ENCODE results near the gene MPG.
"Not testable (repeated sequence)": the region's sequence is repeated elsewhere in the genome, so short reads cannot be mapped to it uniquely, and the experiment has no call there.

The MPG gene, protein sequence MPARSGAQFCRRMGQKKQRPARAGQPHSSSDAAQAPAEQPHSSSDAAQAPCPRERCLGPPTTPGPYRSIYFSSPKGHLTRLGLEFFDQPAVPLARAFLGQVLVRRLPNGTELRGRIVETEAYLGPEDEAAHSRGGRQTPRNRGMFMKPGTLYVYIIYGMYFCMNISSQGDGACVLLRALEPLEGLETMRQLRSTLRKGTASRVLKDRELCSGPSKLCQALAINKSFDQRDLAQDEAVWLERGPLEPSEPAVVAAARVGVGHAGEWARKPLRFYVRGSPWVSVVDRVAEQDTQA

DNA sequence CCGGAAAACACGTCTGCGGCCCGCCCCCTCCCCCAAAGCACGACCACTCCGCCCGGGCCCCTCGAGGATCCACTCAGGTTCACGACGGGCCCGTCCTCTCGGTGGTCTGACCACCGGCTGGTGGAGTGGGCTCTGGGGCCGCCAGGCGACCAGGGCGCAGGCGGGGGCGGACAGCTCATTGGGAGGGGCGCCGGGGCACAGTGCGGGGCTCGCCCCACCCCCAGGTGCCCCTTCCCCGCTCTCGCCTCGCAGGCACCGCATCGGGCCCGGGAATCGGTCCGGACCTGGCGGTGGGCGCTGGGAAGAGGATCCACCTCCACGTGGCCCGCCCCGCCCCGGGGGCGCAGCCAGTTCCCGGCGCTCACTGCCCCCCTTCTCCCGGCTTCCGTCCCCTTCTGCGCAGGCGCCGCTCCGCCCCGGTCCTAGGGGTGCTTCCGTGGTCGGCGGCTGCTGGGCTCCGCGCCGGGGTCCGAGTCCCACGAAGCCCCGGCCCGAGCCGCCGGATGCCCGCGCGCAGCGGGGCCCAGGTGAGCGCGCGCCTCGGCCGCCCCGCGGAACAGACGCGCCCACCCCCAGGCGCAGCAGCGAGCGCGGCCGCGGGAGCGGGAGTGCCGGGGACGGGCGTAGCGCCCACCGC, at the start of gene MPG:
Gene MPG (plus strand): TSS at position 419 of the 637 bp plus-strand sequence. CDS start 85 bp downstream, at position 504.
- DNase-seq (ENCODE audit: low spot score) = peak; percentile 98

DNA sequence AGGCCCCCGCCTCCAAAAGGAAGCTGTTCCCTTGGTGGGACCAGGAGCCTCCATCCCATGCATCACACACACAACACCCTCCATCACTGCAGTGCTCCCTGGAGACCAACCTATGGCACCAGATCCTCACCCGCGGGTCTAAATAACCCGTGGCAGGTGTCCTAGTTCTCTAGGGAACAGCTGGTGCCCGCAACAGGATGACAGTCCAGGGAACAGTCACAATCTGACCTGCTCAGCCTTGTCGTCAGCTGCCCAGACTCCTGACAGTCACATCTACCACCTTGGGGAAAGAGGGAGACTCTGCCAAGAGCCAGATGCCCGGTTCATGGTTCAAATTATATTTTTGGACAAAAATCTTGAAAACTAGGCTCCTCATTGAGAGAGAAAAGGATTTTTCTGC, 47.4 kb upstream of the MPG start:
- not testable (repeated sequence) for DNase-seq (ENCODE audit: low spot score)

DNA sequence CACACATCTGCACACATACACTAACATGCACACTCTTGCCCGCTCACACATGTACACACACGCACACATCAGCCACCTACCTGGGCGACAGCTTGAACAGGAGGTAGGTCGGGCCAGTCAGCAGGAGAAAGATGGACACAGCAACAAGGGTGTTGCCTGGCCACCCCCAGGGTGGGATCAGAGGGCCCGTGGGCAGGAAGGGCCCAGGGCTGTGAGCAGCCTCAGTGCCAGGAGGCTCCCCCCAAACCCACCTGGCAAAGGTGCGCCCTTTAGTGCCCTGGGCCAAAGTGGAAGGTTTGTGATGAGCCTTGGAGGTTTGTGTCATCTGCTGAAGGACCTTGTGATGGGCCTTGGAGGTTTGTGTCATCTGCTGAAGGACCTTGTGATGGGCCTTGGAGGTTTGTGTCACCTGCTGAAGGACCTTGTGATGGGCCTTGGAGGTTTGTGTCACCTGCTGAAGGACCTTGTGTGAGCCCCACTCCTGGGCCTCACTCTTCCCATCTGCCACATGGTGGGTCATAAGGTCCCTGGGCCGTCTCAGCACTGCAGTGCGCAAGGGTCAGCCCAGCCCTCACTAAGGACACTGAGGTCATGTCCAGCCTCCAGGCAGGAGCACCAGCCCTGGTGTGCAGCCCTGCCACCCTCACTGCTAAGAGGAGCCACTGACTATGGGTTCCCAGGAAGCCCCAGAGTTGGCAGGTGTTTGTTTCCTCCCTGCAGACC, 44.7 kb upstream of the MPG start:
- DNase-seq (ENCODE audit: low spot score) = not testable (repeated sequence)

DNA sequence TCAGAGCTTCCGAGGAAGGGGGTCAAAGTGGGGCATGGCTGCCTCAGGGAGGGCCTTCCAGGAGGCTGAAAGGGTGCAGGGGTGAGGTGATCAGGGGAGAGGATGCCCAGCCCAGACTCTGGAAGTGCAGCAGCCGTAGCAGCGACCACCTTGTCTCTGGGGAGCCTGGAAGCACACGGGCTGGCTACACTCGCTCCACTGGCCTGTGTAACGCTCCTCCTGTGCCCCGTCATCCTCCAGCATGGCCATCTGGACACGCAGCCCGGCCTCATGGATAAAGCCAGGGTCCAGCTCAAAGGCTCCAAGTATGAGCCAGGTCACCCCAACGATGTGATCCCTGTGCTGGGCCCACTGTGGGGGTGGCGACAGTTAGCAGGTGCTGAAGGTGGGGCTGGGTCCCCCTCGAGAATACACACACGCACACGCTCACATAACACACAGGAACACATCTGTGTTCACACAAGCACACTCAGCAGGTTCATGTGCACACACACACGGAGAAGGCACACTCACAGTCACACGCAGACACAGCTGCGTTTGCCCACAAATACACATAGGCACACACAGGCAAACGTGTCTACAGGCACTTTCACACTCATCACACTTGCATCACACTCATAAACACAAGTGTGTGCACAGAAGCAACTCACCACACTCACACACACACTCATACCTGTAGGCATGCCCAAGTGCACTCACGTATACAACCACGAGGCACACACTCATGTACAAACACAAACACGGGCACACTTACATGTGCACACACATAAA, 44.0 kb upstream of the MPG start:
- no peak for DNase-seq (ENCODE audit: low spot score)

DNA sequence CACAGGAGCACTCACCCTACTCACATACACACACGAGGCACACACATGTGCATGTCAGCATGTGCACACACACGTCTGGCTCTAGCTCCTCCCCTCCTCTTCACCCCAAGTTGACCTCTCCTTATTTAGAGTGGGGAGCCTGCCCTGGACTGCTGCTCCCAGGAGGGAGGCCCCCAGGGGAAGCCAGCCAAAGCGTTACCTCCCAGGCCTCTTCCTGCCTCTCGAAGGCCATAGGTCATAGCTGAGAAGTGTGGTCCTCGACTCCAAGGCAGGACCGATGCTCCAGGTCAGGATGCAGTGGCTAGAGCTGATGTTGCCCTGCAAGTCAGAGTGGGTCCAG, 43.4 kb upstream of the MPG start:
- no peak for DNase-seq (ENCODE audit: low spot score)

DNA sequence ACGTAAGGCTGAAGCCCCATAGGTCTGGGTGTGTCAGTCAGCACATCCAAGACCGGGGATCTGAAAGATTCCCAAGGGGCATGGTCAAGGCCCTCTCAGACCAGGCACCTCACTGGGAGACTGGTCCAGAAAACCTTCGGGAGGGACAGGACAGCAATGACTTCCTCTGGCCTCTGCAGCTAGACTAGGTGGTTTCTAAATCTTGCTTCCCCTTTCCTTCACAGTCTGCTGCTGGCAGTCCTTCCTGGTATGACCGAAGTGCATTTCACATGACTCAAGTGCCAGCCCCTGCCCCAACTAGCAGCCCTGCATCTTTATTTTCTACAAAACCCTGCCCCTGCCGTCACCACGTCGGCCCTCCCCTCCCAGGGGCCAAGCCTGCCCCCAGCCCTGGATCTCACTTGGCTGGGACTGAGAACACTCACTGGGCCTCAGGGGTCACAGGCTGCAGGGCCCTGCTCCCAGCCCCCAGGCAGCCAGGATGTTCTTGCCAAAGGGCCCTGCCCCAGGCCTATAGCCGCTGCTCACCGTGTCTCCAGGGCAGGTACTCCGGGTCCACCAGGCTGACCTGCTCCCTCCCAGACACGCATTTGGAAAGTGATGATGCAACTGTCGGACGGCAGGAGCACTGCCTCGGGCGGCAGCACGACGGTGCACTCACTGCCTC, 42.9 kb upstream of the MPG start:
- DNase-seq (ENCODE audit: low spot score) = no peak

DNA sequence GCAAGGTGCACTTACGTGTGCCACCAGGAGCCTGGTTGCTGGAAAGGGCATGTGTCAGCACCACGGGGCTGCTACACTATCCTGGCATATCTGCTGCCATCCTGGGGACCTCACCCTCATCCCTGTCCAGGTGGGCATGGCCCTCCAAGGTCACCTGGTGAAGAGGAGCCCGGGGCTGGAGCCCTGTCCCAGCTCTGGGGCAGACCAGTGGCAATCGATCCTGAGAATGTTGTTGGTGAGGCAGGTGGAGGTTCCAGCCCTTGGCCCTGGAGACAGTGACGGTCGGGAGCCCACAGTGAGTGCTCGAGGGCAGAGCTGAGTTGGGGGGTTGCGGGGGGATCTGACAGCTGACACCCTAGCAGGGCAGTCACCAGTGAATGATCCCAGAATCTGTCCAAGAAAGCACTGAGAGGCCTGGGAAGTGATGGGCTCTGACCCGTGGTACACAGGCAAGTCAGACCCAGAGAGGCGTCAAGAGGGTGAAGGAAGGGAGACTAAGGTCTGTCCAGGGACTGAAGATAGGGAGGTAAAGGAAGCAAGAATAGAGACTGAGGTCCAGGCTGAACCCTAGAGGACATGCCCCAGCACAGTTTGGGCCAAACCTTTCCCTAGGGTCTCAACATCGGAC, 42.2 kb upstream of the MPG start:
- no peak for DNase-seq (ENCODE audit: low spot score)

DNA sequence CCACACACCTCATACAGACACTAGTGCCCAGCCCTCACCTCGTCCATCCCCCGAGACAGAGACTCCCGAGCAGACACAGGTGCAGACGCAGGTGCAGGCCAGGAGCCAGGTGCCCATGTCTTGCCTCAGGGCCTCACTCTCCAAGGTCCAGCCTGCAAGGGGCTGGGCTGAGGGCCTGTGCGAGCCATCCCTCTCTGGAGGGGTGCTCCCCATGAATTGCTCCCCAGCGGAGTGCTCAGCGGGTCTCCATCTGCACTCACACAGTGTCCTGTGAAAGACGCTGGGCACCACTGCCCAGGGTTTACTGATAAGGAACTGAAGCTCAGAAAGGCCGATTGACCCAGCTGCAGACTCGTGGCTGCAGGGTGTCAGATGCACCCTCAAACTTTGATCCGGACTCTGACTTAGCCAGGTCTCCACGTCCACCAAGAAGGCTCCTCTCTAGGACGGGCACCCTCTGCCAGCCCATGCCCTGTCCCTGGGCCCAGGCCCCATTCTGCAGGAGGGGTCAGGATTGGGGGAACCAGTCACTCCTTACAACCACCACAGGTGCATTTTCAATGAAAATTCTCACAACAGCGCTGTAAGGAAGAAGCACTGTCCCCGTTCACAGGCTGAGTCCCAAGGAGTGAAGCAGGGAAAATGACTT, 41.6 kb upstream of the MPG start:
- no peak for DNase-seq (ENCODE audit: low spot score)

DNA sequence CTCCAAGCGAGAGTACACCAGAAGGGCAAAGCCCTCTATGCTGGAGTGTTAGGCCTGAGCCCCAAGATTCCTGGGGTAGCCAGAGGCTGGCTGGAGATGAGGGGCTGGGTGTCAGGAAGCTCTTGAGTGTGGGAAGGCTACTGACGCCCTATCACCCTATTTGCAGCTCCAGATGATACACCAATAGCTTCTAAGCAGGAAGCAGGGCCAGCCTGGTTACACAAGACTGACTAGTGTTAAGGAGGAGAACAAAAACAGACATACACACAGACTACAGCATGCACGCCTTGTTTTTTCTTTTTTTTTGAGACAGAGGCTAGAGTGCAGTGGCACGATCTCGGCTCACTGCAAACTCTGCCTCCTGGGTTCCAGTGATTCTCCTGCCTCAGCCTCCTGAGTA, 40.5 kb upstream of the MPG start:
- DNase-seq (ENCODE audit: low spot score) = no peak

DNA sequence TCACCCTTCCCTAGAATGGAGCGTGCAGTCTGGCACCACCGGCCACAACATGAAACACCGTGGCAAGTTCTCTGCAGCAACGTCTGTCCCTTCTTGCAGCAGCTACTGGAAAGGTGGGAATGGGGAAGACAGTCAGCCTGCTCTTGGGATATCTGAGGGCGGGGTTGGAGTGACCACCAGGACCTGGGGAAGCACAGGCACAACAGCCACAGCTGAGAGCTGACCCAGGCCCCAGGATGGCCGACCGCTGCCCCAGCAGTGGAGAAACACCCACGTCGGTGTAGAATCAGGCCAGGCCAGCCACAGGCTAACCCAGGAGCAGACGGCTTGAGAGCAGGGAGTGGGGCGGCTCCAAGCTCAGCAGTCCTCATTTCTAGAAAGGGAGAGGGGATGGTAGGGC, 39.8 kb upstream of the MPG start:
- not testable (repeated sequence) for DNase-seq (ENCODE audit: low spot score)

DNA sequence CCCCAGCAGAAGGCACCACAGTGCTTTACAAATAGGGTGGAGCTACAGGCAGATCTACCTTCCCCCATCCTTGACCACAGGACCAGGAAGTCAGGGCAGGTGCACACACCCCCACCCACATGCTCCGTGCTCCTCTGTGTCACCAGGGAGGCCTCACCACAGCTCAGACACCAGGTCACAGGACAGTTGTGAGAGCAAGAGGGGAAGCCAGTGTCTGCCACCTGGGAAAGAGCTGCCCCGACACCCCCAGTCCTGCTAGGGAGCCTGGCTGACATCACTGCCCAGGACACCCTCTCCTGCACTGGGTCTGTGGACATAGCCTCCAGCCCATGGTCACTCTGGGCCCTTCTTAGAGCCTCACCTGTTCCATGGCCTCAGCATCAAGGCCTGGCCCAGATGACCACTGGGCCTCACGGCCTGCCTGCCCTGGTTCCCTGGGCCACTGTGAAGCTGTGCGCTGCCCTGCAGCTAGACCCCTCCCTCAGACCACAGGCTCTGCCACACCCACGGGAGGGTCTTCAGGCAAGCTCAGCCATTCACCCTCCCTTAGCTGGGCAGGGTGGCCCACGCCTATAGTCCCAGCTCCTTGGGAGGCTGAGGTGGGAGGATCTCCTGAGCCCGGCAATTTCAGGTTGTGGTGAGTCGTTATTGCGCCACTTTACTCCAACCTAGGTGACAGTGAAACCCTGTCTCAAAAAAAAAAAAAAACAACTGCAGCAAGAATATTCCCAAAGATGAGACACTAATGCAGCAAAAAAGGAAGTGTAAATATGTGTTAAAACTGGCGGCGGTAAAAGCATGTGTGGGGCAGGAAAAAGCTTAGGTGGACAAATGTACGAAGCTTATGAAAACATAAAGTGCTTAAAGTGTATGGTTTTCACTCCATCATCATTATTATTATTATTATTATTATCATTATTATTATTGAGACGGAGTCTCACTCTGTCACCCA, 38.8 kb upstream of the MPG start:
- DNase-seq (ENCODE audit: low spot score) = no peak

DNA sequence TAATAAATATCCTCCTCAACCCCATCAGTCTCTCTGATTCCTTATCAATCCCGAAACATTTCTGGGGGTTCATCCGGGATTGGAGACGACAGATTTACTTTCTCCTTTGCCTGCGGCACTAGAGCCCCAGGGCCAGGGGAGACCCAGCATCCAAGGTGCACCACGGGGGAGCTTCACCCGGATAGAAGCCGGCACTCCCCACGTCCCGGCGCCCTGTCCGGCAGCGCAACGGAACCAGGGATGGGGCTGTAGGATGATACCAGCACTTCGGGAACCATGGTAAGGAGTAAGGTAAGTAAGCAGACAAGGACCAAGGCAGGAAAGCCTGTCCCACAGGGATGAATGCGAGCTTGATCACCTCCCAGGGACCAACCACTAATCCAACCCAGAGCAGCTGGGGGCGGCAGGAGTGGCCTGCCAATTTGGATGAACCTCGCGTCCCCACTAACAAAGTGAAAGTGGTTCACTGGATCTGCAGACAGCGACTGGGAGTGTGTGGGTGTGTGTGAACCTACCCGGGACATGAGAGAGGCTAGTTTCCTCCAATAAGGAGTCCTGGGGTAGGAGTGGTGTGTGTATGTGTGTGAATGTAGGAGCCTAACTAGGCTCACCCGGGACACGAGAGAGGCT, 36.5 kb upstream of the MPG start:
- no peak for DNase-seq (ENCODE audit: low spot score)

DNA sequence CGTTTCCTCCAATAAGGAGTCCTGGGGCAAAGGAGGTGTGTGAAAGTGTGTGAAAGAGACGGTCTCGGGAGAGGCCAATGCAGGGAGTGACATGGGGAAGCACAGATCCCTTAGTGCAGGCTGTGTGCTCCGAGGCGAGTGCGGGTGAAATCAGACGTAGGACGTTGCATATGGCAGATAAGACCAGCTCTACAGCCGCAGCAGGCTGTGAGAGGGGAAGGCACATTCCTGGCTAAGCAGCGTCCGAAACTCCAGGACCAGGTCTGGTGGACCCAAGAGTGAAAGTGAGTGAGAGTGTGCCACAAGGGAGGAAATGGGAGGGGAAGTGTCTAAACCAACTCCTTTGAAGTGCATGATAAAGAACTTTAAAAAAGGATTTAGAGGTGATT, 36.0 kb upstream of the MPG start:
- DNase-seq (ENCODE audit: low spot score) = no peak

DNA sequence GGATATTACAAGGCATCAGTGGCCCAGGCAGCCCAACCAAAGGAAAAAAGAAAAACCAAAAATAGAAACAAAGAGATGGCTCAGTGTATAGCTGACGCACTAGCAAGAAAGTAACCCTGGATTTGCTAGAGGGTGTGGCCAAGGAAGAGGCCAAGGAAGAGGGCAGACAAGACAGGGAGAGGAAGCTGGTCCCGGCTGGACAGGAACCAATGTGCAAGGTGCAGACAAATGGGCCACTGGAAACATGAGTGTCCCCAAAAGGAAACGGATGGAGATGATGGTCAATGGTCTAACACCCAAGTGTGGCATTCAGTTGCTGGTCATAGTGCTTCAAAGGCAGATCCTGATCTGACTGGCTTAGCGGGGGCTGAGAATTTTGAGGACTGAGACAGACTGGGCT, 35.3 kb upstream of the MPG start:
- no peak for DNase-seq (ENCODE audit: low spot score)

DNA sequence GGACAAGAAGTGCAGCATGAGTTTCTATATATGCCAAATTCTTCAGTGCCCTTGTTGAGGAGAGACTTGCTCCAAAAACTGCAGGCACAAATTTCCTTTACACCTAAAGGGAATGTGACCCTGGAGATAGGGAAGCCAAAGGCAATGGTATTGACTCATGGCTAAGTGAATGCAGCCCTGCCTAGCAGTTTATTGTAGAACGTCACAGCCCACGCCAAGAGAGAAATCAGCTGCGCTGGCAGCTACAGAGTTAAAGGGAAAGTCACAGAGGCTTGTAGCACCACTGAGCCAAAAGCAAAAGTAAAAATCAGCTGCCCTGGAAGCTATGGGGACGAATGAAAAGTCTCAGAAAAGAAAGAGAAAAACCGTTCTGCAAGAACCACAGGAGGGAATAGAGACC, 34.7 kb upstream of the MPG start:
- no peak for DNase-seq (ENCODE audit: low spot score)

DNA sequence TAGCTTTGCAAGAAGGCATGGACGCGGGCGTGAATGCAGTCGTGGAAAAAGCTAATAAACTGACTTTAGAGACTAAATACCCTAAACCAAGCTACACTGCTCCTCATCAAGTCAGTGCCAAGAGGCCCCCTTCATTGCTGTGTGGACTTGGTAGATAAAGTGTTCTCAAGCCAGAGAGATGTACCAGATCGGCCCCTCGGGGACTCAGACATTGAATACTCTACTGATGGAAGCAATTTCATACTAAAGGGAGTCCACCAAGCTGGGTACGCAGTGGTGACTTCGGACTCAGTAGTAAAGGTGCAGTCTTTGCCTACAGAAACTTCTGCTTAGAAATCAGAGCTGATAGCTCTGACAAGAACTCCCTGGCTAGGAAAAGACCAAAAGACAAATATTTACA, 33.4 kb upstream of the MPG start:
- no peak for DNase-seq (ENCODE audit: low spot score)

DNA sequence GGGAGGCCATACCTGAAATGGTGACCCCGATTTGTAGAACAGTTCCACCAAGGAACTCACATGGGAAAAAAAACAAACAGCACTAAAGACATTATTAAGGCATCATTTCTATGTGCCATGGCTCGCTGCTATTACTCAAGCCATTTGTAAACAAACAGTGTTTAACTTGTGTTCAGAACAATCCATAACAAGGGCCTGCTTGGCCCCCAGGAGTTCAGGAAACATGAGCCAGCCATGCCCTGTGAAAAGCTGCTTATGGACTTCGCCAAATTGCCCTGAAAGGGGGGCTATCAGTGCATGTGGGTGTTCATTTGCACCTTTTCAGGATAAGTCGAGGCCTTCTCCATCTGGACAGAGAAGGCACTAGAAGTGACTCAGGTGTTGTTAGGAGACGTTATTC, 32.6 kb upstream of the MPG start:
- DNase-seq (ENCODE audit: low spot score) = no peak

DNA sequence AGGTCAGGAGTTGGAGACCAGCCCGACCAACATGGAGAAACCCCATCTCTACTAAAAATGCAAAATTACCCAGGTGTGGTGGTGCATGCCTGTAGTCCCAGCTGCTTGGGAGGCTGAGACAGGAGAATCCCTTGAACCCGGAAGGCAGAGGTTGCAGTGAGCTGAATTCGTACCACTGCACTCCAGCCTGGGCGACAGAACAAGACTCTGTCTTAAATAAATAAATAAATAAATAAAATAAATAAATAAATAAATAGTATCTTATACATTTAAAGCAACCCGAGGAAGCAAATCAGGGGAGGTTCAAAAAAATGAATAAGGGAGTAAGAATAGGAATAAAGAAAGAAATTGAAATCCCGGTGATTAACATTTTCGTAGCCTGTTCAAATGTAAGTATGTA, 31.5 kb upstream of the MPG start:
- DNase-seq (ENCODE audit: low spot score) = not testable (repeated sequence)

DNA sequence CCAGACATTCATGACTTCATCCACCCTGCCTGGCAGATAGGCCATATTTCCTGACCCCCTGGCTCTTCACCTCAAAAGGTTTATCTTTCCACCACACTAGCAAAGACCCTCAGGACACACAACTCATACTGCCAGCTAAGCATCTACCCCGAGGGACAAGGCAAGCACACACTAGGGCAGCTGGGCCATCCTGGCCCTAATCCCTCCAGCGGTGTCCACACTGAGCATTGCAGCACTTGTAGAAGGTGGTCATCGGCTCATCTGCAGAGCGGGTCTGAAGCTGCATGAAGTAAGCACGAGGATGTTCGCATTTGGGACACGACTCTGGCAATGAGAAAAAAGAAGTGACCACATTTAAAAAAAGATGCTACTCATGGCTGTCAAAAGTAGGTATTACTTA, 30.8 kb upstream of the MPG start:
- DNase-seq (ENCODE audit: low spot score) = no peak

Data from AG08395 (cell line).